ENCODE results near the gene SLC15A4. TPM values are rescaled to one million over a fixed set of nuclear protein-coding genes. Genes with fewer than 3 reads are reported as not detected.
"Not testable (repeated sequence)": the region's sequence is repeated elsewhere in the genome, so short reads cannot be mapped to it uniquely, and the experiment has no call there.

Gene SLC15A4
- total RNA-seq, 4 donors from 2014 or later: 28.1 to 49.9 (median 45.8) TPM

DNA sequence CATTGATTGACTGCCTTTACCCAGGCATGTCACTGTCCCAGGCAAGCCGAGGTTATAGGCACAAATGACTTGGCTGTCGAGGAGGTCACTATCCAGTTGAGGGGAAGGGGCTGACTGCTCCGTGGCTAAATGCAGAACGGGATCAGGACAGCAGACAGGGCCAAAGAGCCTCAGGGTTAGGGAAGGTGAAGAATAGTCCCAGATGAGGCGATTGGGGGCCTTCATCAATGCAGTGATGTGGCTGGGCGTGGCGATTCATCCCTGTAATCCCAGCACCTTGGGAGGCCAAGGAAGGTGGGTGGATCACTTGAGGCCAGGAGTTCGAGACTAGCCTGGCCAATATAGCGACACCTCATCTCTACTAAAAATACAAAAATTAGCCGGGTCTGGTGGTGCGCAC, 18.8 kb upstream of the SLC15A4 start:
- Histone ChIP-seq H3K4me1 (no peaks in the 10 kb centered on the region), H3K9me3 (no peaks in the 10 kb centered on the region), H3K27me3 (no peaks in the 10 kb centered on the region), H3K4me3 (no peak overlapping the region), H3K36me3 (no peaks in the 10 kb centered on the region), H3K27ac (no peak overlapping the region)
- WGBS, 2 donors (ENCODE audit: low coverage in 1 of 2): 80 to 87% methylated on average over 1 to 10 of the region's 11 CpGs
- no peak for ATAC-seq
- TF ChIP-seq, protein P1, sequence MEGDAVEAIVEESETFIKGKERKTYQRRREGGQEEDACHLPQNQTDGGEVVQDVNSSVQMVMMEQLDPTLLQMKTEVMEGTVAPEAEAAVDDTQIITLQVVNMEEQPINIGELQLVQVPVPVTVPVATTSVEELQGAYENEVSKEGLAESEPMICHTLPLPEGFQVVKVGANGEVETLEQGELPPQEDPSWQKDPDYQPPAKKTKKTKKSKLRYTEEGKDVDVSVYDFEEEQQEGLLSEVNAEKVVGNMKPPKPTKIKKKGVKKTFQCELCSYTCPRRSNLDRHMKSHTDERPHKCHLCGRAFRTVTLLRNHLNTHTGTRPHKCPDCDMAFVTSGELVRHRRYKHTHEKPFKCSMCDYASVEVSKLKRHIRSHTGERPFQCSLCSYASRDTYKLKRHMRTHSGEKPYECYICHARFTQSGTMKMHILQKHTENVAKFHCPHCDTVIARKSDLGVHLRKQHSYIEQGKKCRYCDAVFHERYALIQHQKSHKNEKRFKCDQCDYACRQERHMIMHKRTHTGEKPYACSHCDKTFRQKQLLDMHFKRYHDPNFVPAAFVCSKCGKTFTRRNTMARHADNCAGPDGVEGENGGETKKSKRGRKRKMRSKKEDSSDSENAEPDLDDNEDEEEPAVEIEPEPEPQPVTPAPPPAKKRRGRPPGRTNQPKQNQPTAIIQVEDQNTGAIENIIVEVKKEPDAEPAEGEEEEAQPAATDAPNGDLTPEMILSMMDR (IDR thresholded peaks at IDR 0.05): no peak
- TF ChIP-seq POLR2A (IDR thresholded peaks at IDR 0.05) (no peak), POLR2AphosphoS5 (IDR thresholded peaks at IDR 0.05) (no peak), EP300 (IDR thresholded peaks at IDR 0.05) (no peak)

DNA sequence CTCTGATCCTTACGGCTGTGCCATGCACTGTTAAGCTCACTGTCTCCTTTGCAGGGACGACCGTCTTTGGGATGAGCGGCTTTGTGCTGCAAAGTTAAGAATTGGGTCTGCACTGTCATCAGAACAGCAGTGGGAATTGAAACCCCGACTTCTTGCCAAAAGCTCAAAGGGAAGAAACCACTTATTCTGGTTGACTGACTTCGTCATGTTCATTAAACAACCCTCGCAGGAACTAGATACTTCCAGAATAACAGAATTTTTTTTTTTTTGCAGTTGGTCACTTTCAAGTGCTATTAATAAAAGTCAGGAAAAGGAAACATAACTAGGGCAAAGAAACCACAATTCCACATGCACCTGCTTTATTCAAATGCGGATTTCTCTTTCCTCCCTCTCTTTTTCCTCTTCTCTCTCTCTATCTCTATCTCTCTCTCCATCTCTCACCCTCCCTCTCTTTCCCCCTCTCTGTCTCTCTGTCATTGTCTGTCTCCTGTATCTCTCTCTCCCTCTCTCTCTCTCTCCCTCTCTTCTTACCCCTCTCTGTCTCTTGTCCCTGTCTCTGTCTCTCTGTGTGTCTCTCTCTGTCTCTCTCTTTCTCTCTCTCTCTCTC, 17.2 kb upstream of the SLC15A4 start:
- Histone ChIP-seq H3K27ac (no peak overlapping the region), H3K36me3 (no peaks in the 10 kb centered on the region), H3K4me3 (no peak overlapping the region), H3K9me3 (no peaks in the 10 kb centered on the region), H3K4me1 (no peaks in the 10 kb centered on the region), H3K27me3 (no peaks in the 10 kb centered on the region)
- TF ChIP-seq EP300 (IDR thresholded peaks at IDR 0.05) (no peak), POLR2AphosphoS5 (IDR thresholded peaks at IDR 0.05) (no peak), POLR2A (IDR thresholded peaks at IDR 0.05) (no peak)
- TF ChIP-seq, protein P1 (IDR thresholded peaks at IDR 0.05): no peak
- no peak for ATAC-seq
- 46 to 58% methylated on average over 5 to 8 of the region's 8 CpGs for WGBS, 2 donors (ENCODE audit: low coverage in 1 of 2)

DNA sequence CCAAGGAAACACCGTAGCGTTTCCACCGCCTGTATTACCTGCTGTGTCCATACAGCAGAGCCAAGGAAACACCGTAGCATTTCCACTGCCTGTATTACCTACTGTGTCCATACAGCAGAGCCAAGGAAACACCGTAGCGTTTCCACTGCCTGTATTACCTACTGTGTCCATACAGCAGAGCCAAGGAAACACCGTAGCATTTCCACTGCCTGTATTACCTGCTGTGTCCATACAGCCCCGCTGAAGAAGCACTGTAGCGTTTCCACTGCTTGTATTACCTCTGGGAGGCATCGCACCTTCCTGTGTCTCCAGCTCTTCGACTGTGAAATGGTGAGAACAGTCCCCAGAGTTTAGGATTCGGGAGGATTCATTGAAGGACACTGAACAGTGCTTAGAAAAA, 16.1 kb upstream of the SLC15A4 start:
- not testable (repeated sequence) for H3K9me3 ChIP-seq

DNA sequence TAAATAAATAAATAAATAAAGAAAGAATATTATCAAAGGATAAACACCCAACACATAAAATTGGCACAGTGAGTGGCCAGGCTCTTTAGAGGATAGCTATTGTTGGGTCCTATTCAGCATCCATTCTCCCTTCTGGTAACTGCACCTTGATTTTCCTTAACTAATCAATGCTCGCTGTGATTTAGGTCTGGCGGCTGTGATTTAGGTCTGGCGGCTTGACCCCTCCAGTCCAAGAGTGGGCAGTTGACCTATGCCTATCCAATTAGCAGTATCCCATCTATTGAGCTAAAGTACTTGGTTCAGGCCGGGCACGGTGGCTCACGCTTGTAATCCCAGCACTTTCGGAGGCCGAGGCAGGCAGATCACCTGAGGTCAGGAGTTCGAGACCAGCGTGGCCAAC, 9.7 kb upstream of the SLC15A4 start:
- TF ChIP-seq POLR2AphosphoS5 (IDR thresholded peaks at IDR 0.05): no peak
- no peak for TF ChIP-seq POLR2A (IDR thresholded peaks at IDR 0.05)
- no peak for TF ChIP-seq EP300 (IDR thresholded peaks at IDR 0.05)
- TF ChIP-seq, protein P1 (IDR thresholded peaks at IDR 0.05): no peak
- WGBS, 2 donors (ENCODE audit: low coverage in 1 of 2): 91 to 96% methylated on average over 4 to 5 of the region's 10 CpGs

More for the DNA sequence above, 16.1 kb upstream of the SLC15A4 start:
- not testable (repeated sequence) for H3K27ac ChIP-seq, ATAC-seq, H3K4me1 ChIP-seq, H3K27me3 ChIP-seq, H3K36me3 ChIP-seq, H3K4me3 ChIP-seq
- WGBS, 2 donors (ENCODE audit: low coverage in 1 of 2): 47 to 69% methylated on average over 6 to 8 of the region's 12 CpGs

DNA sequence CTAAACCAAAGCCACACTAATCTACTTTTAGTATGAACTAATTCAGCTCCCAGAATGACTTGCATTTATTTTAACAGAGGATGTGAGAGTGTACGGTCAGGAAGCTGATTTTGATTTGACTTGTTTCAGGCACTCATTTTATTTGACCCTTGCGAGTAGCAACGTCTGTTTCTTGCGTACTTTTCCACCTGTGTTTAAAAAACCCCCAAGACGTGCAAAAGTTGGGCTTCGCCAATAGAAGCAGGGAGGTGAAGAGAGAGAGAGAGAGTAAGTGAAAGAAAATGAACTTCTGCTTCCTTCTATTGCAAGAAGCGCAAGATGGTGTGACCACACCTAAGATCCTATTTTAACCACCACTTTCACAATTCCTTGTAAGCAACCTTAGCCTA, 6.7 kb upstream of the SLC15A4 start:
- H3K36me3 ChIP-seq: peaks cover 0 to 5% of the 10 kb centered on the region in 2 donors
- 77 to 78% methylated on average over 7 of the region's 7 CpGs for WGBS, 2 donors (ENCODE audit: low coverage in 1 of 2)
- H3K27me3 ChIP-seq: no peaks in the 10 kb centered on the region
- no peak overlapping the region for H3K4me3 ChIP-seq
- H3K4me1 ChIP-seq: no peaks in the 10 kb centered on the region
- H3K27ac ChIP-seq: no peak overlapping the region
- no peak for ATAC-seq
- TF ChIP-seq, protein P1 (IDR thresholded peaks at IDR 0.05): no peak
- TF ChIP-seq POLR2A (IDR thresholded peaks at IDR 0.05): no peak
- TF ChIP-seq POLR2AphosphoS5 (IDR thresholded peaks at IDR 0.05): no peak
- no peak for TF ChIP-seq EP300 (IDR thresholded peaks at IDR 0.05)
- peaks cover 0 to 5% (median 0%) of the 10 kb centered on the region in 3 donors for H3K9me3 ChIP-seq

More for the DNA sequence above, 9.7 kb upstream of the SLC15A4 start:
- Histone ChIP-seq H3K4me1 (no peaks in the 10 kb centered on the region), H3K36me3 (no peaks in the 10 kb centered on the region), H3K27me3 (no peaks in the 10 kb centered on the region), H3K9me3 (no peaks in the 10 kb centered on the region), H3K27ac (no peak overlapping the region), H3K4me3 (no peak overlapping the region)
- ATAC-seq: no peak

All from gastroesophageal sphincter (tissue), 4 donors.